ENCODE data around the gene TNNT2.
A peak's percentile ranks its signal among the peaks of the same experiment; 100 is the strongest.

Gene TNNT2

GRCh38 chr1:201377611-201378092, at the start of gene TNNT2:
Gene TNNT2 (minus strand): TSS chr1:201377680. CDS start chr1:201373254, 4,426 bp downstream.
- no peak for DNase-seq

- no peak for DNase-seq
Observed at GRCh38 chr1:201426479-201427310, 49.2 kb upstream of the TNNT2 start.

GRCh38 chr1:201424146-201424545, 46.7 kb upstream of the TNNT2 start:
- DNase-seq = no peak

GRCh38 chr1:201423655-201424054, 46.2 kb upstream of the TNNT2 start:
- DNase-seq = no peak

GRCh38 chr1:201422436-201423030, 45.1 kb upstream of the TNNT2 start:
- no peak for DNase-seq

GRCh38 chr1:201422026-201422425, 44.5 kb upstream of the TNNT2 start:
- DNase-seq = no peak

GRCh38 chr1:201421041-201421440, 43.6 kb upstream of the TNNT2 start:
- DNase-seq = no peak

- DNase-seq = no peak
Observed at GRCh38 chr1:201420608-201421002, 43.1 kb upstream of the TNNT2 start.

GRCh38 chr1:201419746-201420607, 42.5 kb upstream of the TNNT2 start:
- DNase-seq = no peak

GRCh38 chr1:201419256-201419655, 41.8 kb upstream of the TNNT2 start:
- DNase-seq = no peak

- no peak for DNase-seq
Observed at GRCh38 chr1:201418461-201418860, 41.0 kb upstream of the TNNT2 start.

GRCh38 chr1:201414051-201414738, 36.7 kb upstream of the TNNT2 start:
- no peak for DNase-seq

GRCh38 chr1:201411292-201411691, 33.8 kb upstream of the TNNT2 start:
- DNase-seq = no peak

- no peak for DNase-seq
Observed at GRCh38 chr1:201409440-201409839, 32.0 kb upstream of the TNNT2 start.

GRCh38 chr1:201408834-201409200, 31.3 kb upstream of the TNNT2 start:
- no peak for DNase-seq

- DNase-seq = peak; percentile 52 to 56
Observed at GRCh38 chr1:201408176-201408833, 30.8 kb upstream of the TNNT2 start.

GRCh38 chr1:201406831-201407406, 29.4 kb upstream of the TNNT2 start:
- no peak for DNase-seq

GRCh38 chr1:201405484-201405831, 28.0 kb upstream of the TNNT2 start:
- DNase-seq = no peak

GRCh38 chr1:201404722-201405483, 27.4 kb upstream of the TNNT2 start:
- no peak for DNase-seq

- DNase-seq = no peak
Observed at GRCh38 chr1:201404055-201404454, 26.6 kb upstream of the TNNT2 start.

- DNase-seq = no peak
Observed at GRCh38 chr1:201403359-201403758, 25.9 kb upstream of the TNNT2 start.

Data from Kasumi-1 (cell line).